Suprapubic skin (tissue), 3 donors: Measurements from ENCODE around the gene SKAP1.

Experiments used
- CTCF ChIP-seq, 2 donors: fragments of 200-600 bp in 1 of 2; fragments of 450-650 bp in 1 of 2; sonication (generic) in 1 of 2; IDR thresholded peaks; one replicate each; pipeline ENCODE4 v1.5.1; 2016 to 2019; ENCODE audit warnings: antibody characterized with exemption in 2 of 2, mild to moderate bottlenecking in 1 of 2, moderate library complexity in 1 of 2
- POLR2AphosphoS5 ChIP-seq, 3 donors: sonication (generic); formaldehyde crosslinking; IDR thresholded peaks; one replicate each; pipeline ENCODE4 v1.6.1; 2017; ENCODE audit warnings: antibody characterized with exemption in 3 of 3

GRCh38 chr17:48101012-48101720 lies 328.8 kb downstream of the SKAP1 start, which contains the start of gene CBX1:
- peak in 1 of 3 donors; percentile 33 for TF ChIP-seq POLR2AphosphoS5 (IDR thresholded peaks at IDR 0.05)
- TF ChIP-seq CTCF (IDR thresholded peaks at IDR 0.05) = no peak
